Endodermal cell (in vitro differentiated cells): Measurements from ENCODE around the gene SIMC1. TPM values are rescaled to one million over a fixed set of nuclear protein-coding genes. Genes with fewer than 3 reads are reported as not detected.

Experiments
- DNase-seq: peaks from one replicate; pipeline ENCODE4 v3.0.0-alpha.2; 2017
- H3K27ac ChIP-seq: 2 replicates; pipeline ENCODE4 v1.5.1; 2013; ENCODE audit warnings: mild to moderate bottlenecking, low read depth, low read length, moderate library complexity
- H3K27me3 ChIP-seq: 2 replicates; pipeline ENCODE4 v1.6.1; 2013; ENCODE audit warnings: mild to moderate bottlenecking, low read length, moderate library complexity; ENCODE audit not compliant: insufficient read depth, control insufficient read depth, poor library complexity, severe bottlenecking
- H3K36me3 ChIP-seq: 2 replicates; pipeline ENCODE4 v1.7.0; 2013; ENCODE audit warnings: mild to moderate bottlenecking, low read length, moderate library complexity; ENCODE audit not compliant: control insufficient read depth, insufficient read depth
- H3K4me1 ChIP-seq: one replicate; pipeline ENCODE4 v1.7.0; 2013; ENCODE audit warnings: low read length; ENCODE audit not compliant: control insufficient read depth, insufficient read depth
- H3K4me3 ChIP-seq: 2 replicates; pipeline ENCODE4 v1.5.1; 2013; ENCODE audit warnings: mild to moderate bottlenecking, low read length, moderate library complexity
- H3K9ac ChIP-seq: 2 replicates; pipeline ENCODE4 v1.6.1; 2013; ENCODE audit warnings: mild to moderate bottlenecking, low read length, moderate library complexity; ENCODE audit not compliant: poor library complexity, severe bottlenecking; ENCODE audit errors: extremely low read depth
- H3K9me3 ChIP-seq: 2 replicates; pipeline ENCODE4 v1.6.1; 2013; ENCODE audit warnings: mild to moderate bottlenecking, low read length, moderate library complexity; ENCODE audit not compliant: control insufficient read depth
- H3K27ac Mint-ChIP-seq: 2 replicates; pipeline ENCODE4 v1.8.0; 2020; ENCODE audit warnings: mixed read lengths
- H3K27me3 Mint-ChIP-seq: 2 replicates; pipeline ENCODE4 v1.8.0; 2021; ENCODE audit warnings: mild to moderate bottlenecking, mixed read lengths; ENCODE audit not compliant: insufficient read depth
- H3K36me3 Mint-ChIP-seq: 2 replicates; pipeline ENCODE4 v1.8.0; 2020; ENCODE audit warnings: low read depth, mixed read lengths
- H3K4me1 Mint-ChIP-seq: 2 replicates; pipeline ENCODE4 v1.8.0; 2020; ENCODE audit warnings: mixed read lengths
- H3K4me3 Mint-ChIP-seq: 2 replicates; pipeline ENCODE4 v1.8.0; 2020; ENCODE audit warnings: mild to moderate bottlenecking, moderate library complexity, mixed read lengths
- H3K9me3 Mint-ChIP-seq: 2 replicates; pipeline ENCODE4 v1.8.0; 2020; ENCODE audit warnings: mild to moderate bottlenecking, mixed read lengths
- CTCF ChIP-seq: fragments of 200-600 bp; sonication (generic); conservative IDR thresholded peaks from 2 replicates; pipeline ENCODE4 v1.5.0; 2021; ENCODE audit warnings: antibody characterized with exemption, mild to moderate bottlenecking
- WGBS, 2 experiments: methylation state at CpG; one replicate each; pipeline versions ENCODE4 v1.1.5 to v1.1.7; 2013; ENCODE audit warnings: missing lambda C conversion rate in 2 of 2, mixed read lengths in 1 of 2; ENCODE audit not compliant: insufficient coverage in 1 of 2, insufficient read length in 1 of 2; 5-methylcytosine and 5-hydroxymethylcytosine counted together
- total RNA-seq, 2 donors: library from RNA; stranded (reverse); fragmentation: NEBNext Ultra II Directional in 1 of 2; extraction: Animal tissue kit (Norgen Biotek cat#: 25700) in 1 of 2; gene quantifications; 2 replicates in 1 of 2; 3 replicates in 1 of 2; pipeline ENCODE4 v1.2.1, GENCODE V29; 2021

The SIMC1 gene
- total RNA-seq, 2 donors from 2014 or later: 23.5 to 35.8 TPM

GRCh38 chr5:176364765-176365350 lies 126.6 kb downstream of the SIMC1 start:
- Histone ChIP-seq H3K9me3 (no peaks in the 10 kb centered on the region), H3K36me3 (peaks cover 1% of the 10 kb centered on the region), H3K4me3 (peak overlapping the region; percentile 83), H3K27me3 (peaks cover 43% of the 10 kb centered on the region), H3K4me1 (peaks cover 2% of the 10 kb centered on the region), H3K9ac (no peak overlapping the region), H3K27ac (no peak overlapping the region)
- H3K27me3 Mint-ChIP-seq: peaks cover 57% of the 10 kb centered on the region
- no peaks in the 10 kb centered on the region for H3K9me3 Mint-ChIP-seq
- TF ChIP-seq CTCF: peak; percentile 31
- peak overlapping the region; percentile 53 for H3K4me3 Mint-ChIP-seq
- peaks cover 13% of the 10 kb centered on the region for H3K36me3 Mint-ChIP-seq
- DNase-seq: no peak
- WGBS, 2 experiments: 48 to 70% methylated on average over 14 to 27 of the region's 28 CpGs
- no peak overlapping the region for H3K27ac Mint-ChIP-seq
- peaks cover 4% of the 10 kb centered on the region for H3K4me1 Mint-ChIP-seq

- H3K9me3 ChIP-seq: no peaks in the 10 kb centered on the region
- peak within 1 kb of the TSS; percentile 83 for H3K4me3 ChIP-seq
- peaks cover 8% of the 10 kb centered on the region for H3K36me3 ChIP-seq
- H3K27me3 Mint-ChIP-seq: peaks cover 57% of the 10 kb centered on the region
- peak within 1 kb of the TSS; percentile 53 for H3K4me3 Mint-ChIP-seq
- H3K27me3 ChIP-seq: peaks cover 43% of the 10 kb centered on the region
- H3K36me3 Mint-ChIP-seq: peaks cover 13% of the 10 kb centered on the region
- WGBS, 2 experiments: 1 to 2% methylated on average over 37 to 108 of the region's 108 CpGs
- H3K4me1 ChIP-seq: peaks cover 2% of the 10 kb centered on the region
- H3K9me3 Mint-ChIP-seq: no peaks in the 10 kb centered on the region
- H3K27ac Mint-ChIP-seq: no peak within 1 kb of the TSS
- H3K27ac ChIP-seq: no peak within 1 kb of the TSS
- peaks cover 3% of the 10 kb centered on the region for H3K4me1 Mint-ChIP-seq
- peak within 1 kb of the TSS; percentile 8 for H3K9ac ChIP-seq
- TF ChIP-seq CTCF: no peak
- DNase-seq: peak; percentile 79
Observed at GRCh38 chr5:176365351-176366231, 127.4 kb downstream of the SIMC1 start, which contains the start of gene ARL10. Gene ARL10, plus strand, starts transcription at chr5:176365487. Its CDS starts 77 bp downstream, at chr5:176365564.

GRCh38 chr5:176366232-176366894 lies 128.1 kb downstream of the SIMC1 start:
- Mint-ChIP-seq H3K36me3 (peaks cover 17% of the 10 kb centered on the region), H3K27ac (no peak overlapping the region), H3K4me3 (peak overlapping the region; percentile 53), H3K27me3 (peaks cover 57% of the 10 kb centered on the region), H3K9me3 (no peaks in the 10 kb centered on the region), H3K4me1 (peaks cover 3% of the 10 kb centered on the region)
- 40% methylated on average over 31 to 38 of the region's 38 CpGs for WGBS, 2 experiments
- Histone ChIP-seq H3K27ac (no peak overlapping the region), H3K4me1 (peaks cover 2% of the 10 kb centered on the region), H3K27me3 (peaks cover 43% of the 10 kb centered on the region), H3K9ac (peak overlapping the region; percentile 8), H3K4me3 (peak overlapping the region; percentile 83), H3K36me3 (peaks cover 12% of the 10 kb centered on the region), H3K9me3 (no peaks in the 10 kb centered on the region)
- DNase-seq: peak; percentile 83
- TF ChIP-seq CTCF: no peak
